Esophagus muscularis mucosa (tissue), 4 donors: ENCODE data around the gene JARID2. TPM values are rescaled to one million over a fixed set of nuclear protein-coding genes. Genes with fewer than 3 reads are reported as not detected.

ENCODE experiments used
- DNase-seq: peaks from one replicate; pipeline ENCODE4 v3.0.0-alpha.2; 2017; ENCODE audit errors: extremely low spot score
- H3K27ac ChIP-seq, 4 donors: fragments of 200-600 bp; sonication (generic); replicated peaks in 1 of 4; 1 replicate in 3 of 4; 2 replicates in 1 of 4; pipeline ENCODE4 v1.5.1; 2016 to 2019; ENCODE audit warnings: mild to moderate bottlenecking in 1 of 4
- H3K27me3 ChIP-seq, 4 donors: fragments of 200-600 bp; sonication (generic); one replicate each; pipeline versions ENCODE4 v1.5.1 to v1.6.0; 2016 to 2019
- H3K36me3 ChIP-seq, 4 donors: fragments of 200-600 bp; sonication (generic); one replicate each; pipeline ENCODE4 v1.5.1; 2016 to 2019
- H3K4me1 ChIP-seq, 4 donors: fragments of 200-600 bp; sonication (generic); one replicate each; pipeline ENCODE4 v1.5.1; 2016 to 2019
- H3K4me3 ChIP-seq, 4 donors: fragments of 200-600 bp; sonication (generic); 1 replicate in 2 of 4; 2 replicates in 2 of 4; pipeline ENCODE4 v1.5.1; 2016 to 2019; ENCODE audit warnings: mild to moderate bottlenecking in 4 of 4, moderate library complexity in 1 of 4
- H3K9me3 ChIP-seq, 4 donors: fragments of 200-600 bp; sonication (generic); 1 replicate in 3 of 4; 2 replicates in 1 of 4; pipeline ENCODE4 v1.5.1; 2016 to 2019
- EP300 ChIP-seq: sonication (generic); formaldehyde crosslinking; IDR thresholded peaks from one replicate; pipeline ENCODE4 v1.6.1; 2017; ENCODE audit warnings: antibody characterized with exemption
- POLR2A ChIP-seq: fragments of 450-650 bp; IDR thresholded peaks from one replicate; pipeline ENCODE4 v1.6.1; 2017; ENCODE audit warnings: antibody characterized with exemption, moderate library complexity, mild to moderate bottlenecking, low read depth
- POLR2AphosphoS5 ChIP-seq, 2 donors: sonication (generic); formaldehyde crosslinking; IDR thresholded peaks; one replicate each; pipeline ENCODE4 v1.6.1; 2017; ENCODE audit warnings: antibody characterized with exemption in 2 of 2
- WGBS: methylation state at CpG from one replicate; pipeline ENCODE4 v1.1.5; 2018; 5-methylcytosine and 5-hydroxymethylcytosine counted together
- intact Hi-C: fragments of 100-400 bp; cut with DNase I; formaldehyde crosslinking; loops from one replicate; pipeline ENCODE4 v1.15.1; 2023
- total RNA-seq, 4 donors: library from RNA; depleted of rRNA; stranded (reverse); fragments of >200 nt; gene quantifications; one replicate each; pipeline versions ENCODE4 v1.1.0 to v1.2.1, GENCODE V29; 2016
- TF ChIP-seq, protein P1 (sequence below), 3 experiments: fragments of 200-600 bp in 2 of 3; fragments of 450-650 bp in 1 of 3; sonication (generic) in 2 of 3; IDR thresholded peaks; one replicate each; pipeline ENCODE4 v1.5.1; 2017 to 2019; ENCODE audit warnings: antibody characterized with exemption in 3 of 3, mild to moderate bottlenecking in 2 of 3, moderate library complexity in 1 of 3

Gene JARID2
- total RNA-seq, 4 donors from 2014 or later, result 5.8 to 10.4 (median 8.1) TPM

DNA sequence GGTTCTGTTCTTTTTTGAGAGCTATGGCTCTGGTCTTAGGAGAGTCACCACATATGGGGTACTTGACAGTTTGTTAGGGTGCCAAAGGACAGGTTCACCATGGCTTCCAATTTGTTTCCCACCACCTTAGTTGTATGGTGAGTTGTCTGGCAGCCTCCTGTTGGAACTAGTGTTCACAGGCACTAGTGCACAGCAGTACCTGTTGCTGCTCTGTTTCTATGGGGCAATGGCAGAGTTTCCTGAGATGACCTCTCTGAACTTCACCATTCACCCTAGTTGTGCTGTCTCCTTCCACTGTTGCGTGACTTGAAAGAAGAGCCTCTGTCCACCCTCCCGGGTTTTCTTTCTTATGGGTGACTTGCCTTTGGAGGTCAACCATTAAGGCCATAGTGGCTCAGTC is 129.1 kb downstream of the JARID2 start:
- Histone ChIP-seq H3K27me3 (no peaks in the 10 kb centered on the region), H3K9me3 (no peaks in the 10 kb centered on the region), H3K27ac (no peak overlapping the region), H3K4me1 (peaks cover 32 to 42% (median 34%) of the 10 kb centered on the region in 4 donors), H3K36me3 (peaks cover 0 to 4% (median 0%) of the 10 kb centered on the region in 4 donors), H3K4me3 (no peak overlapping the region)
- no peak for DNase-seq
- WGBS, result 100% methylated on average over 2 of the region's 2 CpGs
- TF ChIP-seq POLR2A (no peak), POLR2AphosphoS5 (IDR thresholded peaks at IDR 0.05) (no peak), EP300 (no peak)
- TF ChIP-seq, protein P1, sequence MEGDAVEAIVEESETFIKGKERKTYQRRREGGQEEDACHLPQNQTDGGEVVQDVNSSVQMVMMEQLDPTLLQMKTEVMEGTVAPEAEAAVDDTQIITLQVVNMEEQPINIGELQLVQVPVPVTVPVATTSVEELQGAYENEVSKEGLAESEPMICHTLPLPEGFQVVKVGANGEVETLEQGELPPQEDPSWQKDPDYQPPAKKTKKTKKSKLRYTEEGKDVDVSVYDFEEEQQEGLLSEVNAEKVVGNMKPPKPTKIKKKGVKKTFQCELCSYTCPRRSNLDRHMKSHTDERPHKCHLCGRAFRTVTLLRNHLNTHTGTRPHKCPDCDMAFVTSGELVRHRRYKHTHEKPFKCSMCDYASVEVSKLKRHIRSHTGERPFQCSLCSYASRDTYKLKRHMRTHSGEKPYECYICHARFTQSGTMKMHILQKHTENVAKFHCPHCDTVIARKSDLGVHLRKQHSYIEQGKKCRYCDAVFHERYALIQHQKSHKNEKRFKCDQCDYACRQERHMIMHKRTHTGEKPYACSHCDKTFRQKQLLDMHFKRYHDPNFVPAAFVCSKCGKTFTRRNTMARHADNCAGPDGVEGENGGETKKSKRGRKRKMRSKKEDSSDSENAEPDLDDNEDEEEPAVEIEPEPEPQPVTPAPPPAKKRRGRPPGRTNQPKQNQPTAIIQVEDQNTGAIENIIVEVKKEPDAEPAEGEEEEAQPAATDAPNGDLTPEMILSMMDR (IDR thresholded peaks at IDR 0.05), result no peak
- intact Hi-C loops, result no loop called here

DNA sequence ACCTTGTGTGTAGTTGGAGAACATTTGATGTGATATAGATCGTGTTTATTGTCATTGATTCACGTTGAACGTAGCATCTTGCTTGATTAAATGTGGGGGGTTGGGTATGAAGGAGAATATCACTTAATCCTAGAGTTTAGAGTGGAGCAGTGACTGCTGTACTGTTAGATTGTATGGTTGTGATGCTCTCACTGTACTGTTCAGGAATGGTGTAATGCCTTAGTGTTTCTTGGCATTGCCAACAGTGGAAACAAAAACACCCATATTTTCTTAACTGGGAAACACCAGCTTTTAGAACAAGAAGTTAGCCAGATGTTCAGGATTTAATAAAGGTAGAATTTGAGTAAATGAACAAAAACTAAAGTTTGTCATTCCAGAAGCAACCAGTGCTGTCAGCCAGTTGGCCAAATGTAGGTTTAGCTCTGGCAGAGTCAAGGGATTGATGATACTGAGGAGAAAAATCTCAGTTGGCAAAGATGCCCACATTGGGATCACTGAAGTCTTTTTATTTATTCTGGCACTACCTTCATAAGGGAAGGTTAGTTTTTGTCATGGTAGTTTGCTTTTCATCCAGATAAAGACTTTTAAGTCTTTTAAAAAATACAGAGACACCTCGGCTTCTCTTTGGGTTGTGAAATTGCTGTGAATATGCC is 129.9 kb downstream of the JARID2 start:
- Histone ChIP-seq H3K36me3 (peaks cover 0 to 4% (median 0%) of the 10 kb centered on the region in 4 donors), H3K9me3 (no peaks in the 10 kb centered on the region), H3K4me3 (no peak overlapping the region), H3K27me3 (no peaks in the 10 kb centered on the region), H3K27ac (no peak overlapping the region), H3K4me1 (peaks cover 27 to 40% (median 32%) of the 10 kb centered on the region in 4 donors)
- intact Hi-C loops, result no loop called here
- no peak for DNase-seq
- WGBS, result 87% methylated on average over 4 of the region's 4 CpGs
- TF ChIP-seq EP300, result no peak
- no peak for TF ChIP-seq POLR2A
- TF ChIP-seq POLR2AphosphoS5 (IDR thresholded peaks at IDR 0.05), result no peak
- TF ChIP-seq, protein P1 (IDR thresholded peaks at IDR 0.05), result no peak

DNA sequence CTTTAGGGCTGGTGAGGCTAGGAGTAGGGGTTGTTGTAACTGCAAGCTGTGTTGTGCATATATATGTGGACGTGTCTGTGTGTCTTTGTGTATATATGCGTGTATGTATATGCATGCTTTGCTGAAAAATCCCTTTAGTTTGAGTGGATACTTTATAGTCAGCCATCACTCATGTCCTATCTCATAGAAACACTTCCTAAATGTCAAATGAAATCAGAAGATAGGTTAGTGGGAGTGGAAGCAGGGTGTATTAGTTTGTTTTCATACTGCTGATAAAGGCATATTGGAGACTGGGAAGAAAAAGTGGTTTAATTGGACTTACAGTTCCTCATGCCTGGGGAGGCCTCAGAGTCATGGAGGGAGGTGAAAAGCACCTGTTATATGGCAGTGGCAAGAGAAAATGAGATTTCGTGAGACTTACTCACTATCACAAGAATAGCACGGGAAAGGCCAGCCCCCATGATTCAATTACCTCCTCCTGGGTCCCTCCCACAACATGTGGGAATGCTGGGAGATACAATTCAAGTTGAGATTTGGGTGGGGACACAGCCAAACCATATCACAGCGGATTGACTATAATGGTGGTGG is 131.1 kb downstream of the JARID2 start:
- H3K27me3 ChIP-seq, result no peaks in the 10 kb centered on the region
- intact Hi-C loops, result no loop called here
- H3K4me1 ChIP-seq, result peaks cover 16 to 27% (median 22%) of the 10 kb centered on the region in 4 donors
- TF ChIP-seq POLR2AphosphoS5 (IDR thresholded peaks at IDR 0.05) (no peak), POLR2A (no peak), EP300 (no peak)
- TF ChIP-seq, protein P1 (IDR thresholded peaks at IDR 0.05), result no peak
- H3K27ac ChIP-seq, result no peak overlapping the region
- DNase-seq, result no peak
- no peak overlapping the region for H3K4me3 ChIP-seq
- H3K9me3 ChIP-seq, result no peaks in the 10 kb centered on the region
- WGBS, result 88% methylated on average over 5 of the region's 5 CpGs
- peaks cover 0 to 4% (median 0%) of the 10 kb centered on the region in 4 donors for H3K36me3 ChIP-seq

DNA sequence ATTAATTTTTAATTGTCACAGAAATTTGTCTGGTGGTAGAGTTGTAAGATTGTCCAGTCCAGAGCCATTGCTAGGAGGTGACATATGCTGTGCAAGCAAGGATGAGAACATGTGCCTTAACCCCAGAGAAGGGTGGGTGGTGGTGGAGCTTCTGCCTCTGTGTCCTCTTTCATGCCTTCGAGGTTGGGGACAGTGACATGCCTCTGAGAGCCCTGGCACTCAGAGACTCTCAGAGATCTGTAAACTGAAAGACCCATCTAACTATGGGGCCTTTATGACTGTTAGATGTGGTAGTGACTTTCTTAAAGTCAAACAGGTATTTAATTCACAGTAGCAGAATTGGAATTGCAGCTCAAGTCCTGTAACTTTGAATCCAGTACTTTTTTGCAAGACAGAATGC is 132.4 kb downstream of the JARID2 start:
- peaks cover 0 to 4% (median 0%) of the 10 kb centered on the region in 4 donors for H3K36me3 ChIP-seq
- no peaks in the 10 kb centered on the region for H3K9me3 ChIP-seq
- intact Hi-C loops, result no loop called here
- H3K27ac ChIP-seq, result no peak overlapping the region
- 91% methylated on average over 1 of the region's 1 CpG for WGBS
- TF ChIP-seq POLR2A, result no peak
- TF ChIP-seq, protein P1 (IDR thresholded peaks at IDR 0.05), result no peak
- TF ChIP-seq EP300, result no peak
- TF ChIP-seq POLR2AphosphoS5 (IDR thresholded peaks at IDR 0.05), result no peak
- H3K4me3 ChIP-seq, result no peak overlapping the region
- H3K4me1 ChIP-seq, result peaks cover 16 to 25% (median 22%) of the 10 kb centered on the region in 4 donors
- H3K27me3 ChIP-seq, result no peaks in the 10 kb centered on the region
- DNase-seq, result no peak
